ENCODE measurements around the gene LOC101059915.
"Not testable (repeated sequence)": the region's sequence is repeated elsewhere in the genome, so short reads cannot be mapped to it uniquely, and the experiment has no call there.

Gene LOC101059915

GRCh38 chrX:71671938-71672337, 4.6 kb downstream of the LOC101059915 start:
- Histone ChIP-seq H3K36me3 (ENCODE audit: control insufficient read depth in 2 of 2, extremely low read depth in 1 of 2, insufficient read depth in 2 of 2, low read length in 2 of 2) (no peaks in the 10 kb centered on the region), H3K4me2 (ENCODE audit: insufficient read depth, low read length) (no peak overlapping the region), H3K27ac (ENCODE audit: insufficient read depth, low read depth, low read length) (no peak overlapping the region), H3K4me1 (ENCODE audit: control insufficient read depth, extremely low read depth, insufficient read depth, low read length) (no peaks in the 10 kb centered on the region), H3K9ac (replicated peaks; ENCODE audit: extremely low read depth, insufficient read depth, low read length) (no peak overlapping the region), H4K20me1 (replicated peaks; ENCODE audit: control insufficient read depth, extremely low read depth, insufficient read depth, low read length) (no peaks in the 10 kb centered on the region), H3K27me3 (ENCODE audit: control insufficient read depth in 2 of 2, insufficient read depth in 2 of 2, low read length in 2 of 2) (no peaks in the 10 kb centered on the region), H2AFZ (ENCODE audit: low read depth, low read length) (no peak overlapping the region), H3K4me3 (replicated peaks in 1 of 3; ENCODE audit: insufficient read depth in 1 of 3, low read depth in 1 of 3, low read length in 3 of 3) (no peak overlapping the region), H3K79me2 (ENCODE audit: control insufficient read depth, insufficient read depth, low read length) (no peaks in the 10 kb centered on the region), H3K9me3 (replicated peaks; ENCODE audit: control insufficient read depth, insufficient read depth, low read length) (no peaks in the 10 kb centered on the region), H3K9me1 (replicated peaks; ENCODE audit: control insufficient read depth, extremely low read depth, insufficient read depth, low read length) (no peaks in the 10 kb centered on the region)
- FAIRE-seq (no peak), DNase-seq (ENCODE audit: low read depth, low spot score) (no peak)
- TF ChIP-seq CTCF (IDR thresholded peaks at IDR 0.05; ENCODE audit: extremely low read depth in 1 of 2, insufficient read depth in 1 of 2, low read depth in 1 of 2, low read length in 2 of 2) = no peak
- ChIA-PET POLR2A (no interaction called here), CTCF (no interaction called here)
- no TSS peak for BruUV-seq (replicated peaks)
- intact Hi-C loops (cut with micrococcal nuclease) (no loop called here), dilution Hi-C loops (cut with MboI; ENCODE audit: extremely low pct_ligation_motif_present, low sequenced_read_pairs) (no loop called here)

DNA sequence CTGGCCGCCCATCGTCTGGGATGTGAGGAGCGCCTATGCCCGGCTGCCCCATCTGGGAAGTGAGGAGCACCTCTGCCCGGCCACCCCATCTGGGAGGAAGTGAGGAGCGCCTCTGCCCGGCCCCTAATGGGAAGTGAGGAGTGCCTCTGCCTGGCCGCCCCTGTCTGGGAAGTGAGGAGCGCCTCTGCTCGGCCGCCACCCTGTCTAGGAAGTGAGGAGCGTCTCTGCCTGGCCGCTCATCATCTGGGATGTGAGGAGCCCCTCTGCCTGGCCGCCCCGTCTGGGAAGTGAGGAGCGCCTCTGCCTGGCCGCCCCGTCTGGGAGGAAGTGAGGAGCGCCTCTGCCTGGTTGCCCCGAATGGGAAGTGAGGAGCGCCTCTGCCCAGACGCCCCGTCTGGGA, 8.3 kb downstream of the LOC101059915 start:
- H3K9me1 ChIP-seq (replicated peaks; ENCODE audit: control insufficient read depth, extremely low read depth, insufficient read depth, low read length); CTCF ChIA-PET; H3K27ac ChIP-seq (ENCODE audit: insufficient read depth, low read depth, low read length); dilution Hi-C loops (cut with MboI; ENCODE audit: extremely low pct_ligation_motif_present, low sequenced_read_pairs); BruUV-seq (replicated peaks); H3K4me1 ChIP-seq (ENCODE audit: control insufficient read depth, extremely low read depth, insufficient read depth, low read length); POLR2A ChIA-PET; H2AFZ ChIP-seq (ENCODE audit: low read depth, low read length); H3K4me3 ChIP-seq (replicated peaks in 1 of 3; ENCODE audit: insufficient read depth in 1 of 3, low read depth in 1 of 3, low read length in 3 of 3); DNase-seq (ENCODE audit: low read depth, low spot score); H4K20me1 ChIP-seq (replicated peaks; ENCODE audit: control insufficient read depth, extremely low read depth, insufficient read depth, low read length); H3K36me3 ChIP-seq (ENCODE audit: control insufficient read depth in 2 of 2, extremely low read depth in 1 of 2, insufficient read depth in 2 of 2, low read length in 2 of 2); H3K9me3 ChIP-seq (replicated peaks; ENCODE audit: control insufficient read depth, insufficient read depth, low read length); H3K4me2 ChIP-seq (ENCODE audit: insufficient read depth, low read length); H3K79me2 ChIP-seq (ENCODE audit: control insufficient read depth, insufficient read depth, low read length); H3K9ac ChIP-seq (replicated peaks; ENCODE audit: extremely low read depth, insufficient read depth, low read length); intact Hi-C loops (cut with micrococcal nuclease); FAIRE-seq; H3K27me3 ChIP-seq (ENCODE audit: control insufficient read depth in 2 of 2, insufficient read depth in 2 of 2, low read length in 2 of 2): not testable (repeated sequence)

- intact Hi-C loops (cut with micrococcal nuclease); H3K27me3 ChIP-seq (ENCODE audit: control insufficient read depth in 2 of 2, insufficient read depth in 2 of 2, low read length in 2 of 2); H3K4me2 ChIP-seq (ENCODE audit: insufficient read depth, low read length); POLR2A ChIA-PET; H3K9ac ChIP-seq (replicated peaks; ENCODE audit: extremely low read depth, insufficient read depth, low read length); H3K4me1 ChIP-seq (ENCODE audit: control insufficient read depth, extremely low read depth, insufficient read depth, low read length); H3K27ac ChIP-seq (ENCODE audit: insufficient read depth, low read depth, low read length); H3K4me3 ChIP-seq (replicated peaks in 1 of 3; ENCODE audit: insufficient read depth in 1 of 3, low read depth in 1 of 3, low read length in 3 of 3); H4K20me1 ChIP-seq (replicated peaks; ENCODE audit: control insufficient read depth, extremely low read depth, insufficient read depth, low read length); FAIRE-seq; H3K9me1 ChIP-seq (replicated peaks; ENCODE audit: control insufficient read depth, extremely low read depth, insufficient read depth, low read length); H3K36me3 ChIP-seq (ENCODE audit: control insufficient read depth in 2 of 2, extremely low read depth in 1 of 2, insufficient read depth in 2 of 2, low read length in 2 of 2); BruUV-seq (replicated peaks); dilution Hi-C loops (cut with MboI; ENCODE audit: extremely low pct_ligation_motif_present, low sequenced_read_pairs); H3K9me3 ChIP-seq (replicated peaks; ENCODE audit: control insufficient read depth, insufficient read depth, low read length); DNase-seq (ENCODE audit: low read depth, low spot score); CTCF ChIA-PET; H2AFZ ChIP-seq (ENCODE audit: low read depth, low read length); H3K79me2 ChIP-seq (ENCODE audit: control insufficient read depth, insufficient read depth, low read length): not testable (repeated sequence)
These were observed 8.9 kb downstream of the LOC101059915 start for GRCh38 chrX:71676068-71676795.

DNA sequence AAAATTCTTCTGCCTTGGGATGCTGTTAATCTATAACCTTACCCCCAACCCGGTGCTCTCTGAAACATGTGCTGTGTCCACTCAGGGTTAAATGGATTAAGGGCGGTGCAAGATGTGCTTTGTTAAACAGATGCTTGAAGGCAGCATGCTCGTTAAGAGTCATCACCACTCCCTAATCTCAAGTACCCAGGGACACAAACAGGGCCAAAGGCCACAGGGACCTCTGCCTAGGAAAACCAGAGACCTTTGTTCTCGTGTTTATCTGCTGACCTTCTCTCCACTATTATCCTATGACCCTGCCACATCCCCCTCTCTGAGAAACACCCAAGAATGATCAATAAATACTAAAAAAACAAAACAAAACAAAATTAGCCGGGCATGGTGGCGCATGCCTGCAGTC, 9.8 kb downstream of the LOC101059915 start:
- H3K4me1 ChIP-seq (ENCODE audit: control insufficient read depth, extremely low read depth, insufficient read depth, low read length); H4K20me1 ChIP-seq (replicated peaks; ENCODE audit: control insufficient read depth, extremely low read depth, insufficient read depth, low read length); POLR2A ChIA-PET; H3K27me3 ChIP-seq (ENCODE audit: control insufficient read depth in 2 of 2, insufficient read depth in 2 of 2, low read length in 2 of 2); H3K9me3 ChIP-seq (replicated peaks; ENCODE audit: control insufficient read depth, insufficient read depth, low read length); CTCF ChIA-PET; dilution Hi-C loops (cut with MboI; ENCODE audit: extremely low pct_ligation_motif_present, low sequenced_read_pairs); H3K4me2 ChIP-seq (ENCODE audit: insufficient read depth, low read length); BruUV-seq (replicated peaks); intact Hi-C loops (cut with micrococcal nuclease); H3K79me2 ChIP-seq (ENCODE audit: control insufficient read depth, insufficient read depth, low read length); H3K27ac ChIP-seq (ENCODE audit: insufficient read depth, low read depth, low read length); H2AFZ ChIP-seq (ENCODE audit: low read depth, low read length); FAIRE-seq; DNase-seq (ENCODE audit: low read depth, low spot score); H3K9ac ChIP-seq (replicated peaks; ENCODE audit: extremely low read depth, insufficient read depth, low read length); H3K36me3 ChIP-seq (ENCODE audit: control insufficient read depth in 2 of 2, extremely low read depth in 1 of 2, insufficient read depth in 2 of 2, low read length in 2 of 2); H3K9me1 ChIP-seq (replicated peaks; ENCODE audit: control insufficient read depth, extremely low read depth, insufficient read depth, low read length); H3K4me3 ChIP-seq (replicated peaks in 1 of 3; ENCODE audit: insufficient read depth in 1 of 3, low read depth in 1 of 3, low read length in 3 of 3): not testable (repeated sequence)

All from endothelial cell of umbilical vein (primary cell).